Fibroblast of villous mesenchyme (primary cell): ENCODE measurements around the gene SLC16A12. TPM values are rescaled to one million over a fixed set of nuclear protein-coding genes. Genes with fewer than 3 reads are reported as not detected.
"Not testable (repeated sequence)": the region's sequence is repeated elsewhere in the genome, so short reads cannot be mapped to it uniquely, and the experiment has no call there.

Experiments
- DNase-seq: peaks from one replicate; pipeline ENCODE4 v3.0.0-alpha.2; 2010; ENCODE audit warnings: low read depth
- H3K4me3 ChIP-seq: 2 replicates; pipeline ENCODE4 v1.5.1; 2011; ENCODE audit warnings: low read depth, mild to moderate bottlenecking, low read length
- CTCF ChIP-seq: IDR thresholded peaks from 2 replicates; pipeline ENCODE4 v1.5.1; 2012; ENCODE audit warnings: low read depth, mild to moderate bottlenecking, low read length; ENCODE audit not compliant: insufficient read depth
- total RNA-seq: library from RNA; depleted of rRNA; stranded (reverse); fragments of >200 nt; gene quantifications from 2 replicates; pipeline ENCODE4 v1.2.3, GENCODE V29; 2012

Gene SLC16A12
- total RNA-seq, 1 donor, result under 0.01 TPM

- TF ChIP-seq CTCF, result no peak
- peak overlapping the region; percentile 68 for H3K4me3 ChIP-seq
- peak; percentile 100 for DNase-seq
These were observed 142.4 kb downstream of the SLC16A12 start for GRCh38 chr10:89392974-89393373.

GRCh38 chr10:89391907-89392756 lies 143.3 kb downstream of the SLC16A12 start, which contains the start of gene IFIT1:
Gene IFIT1, plus strand, starts transcription at chr10:89392623. Its CDS starts 90 bp downstream, at chr10:89392713.
- peak within 1 kb of the TSS; percentile 68 for H3K4me3 ChIP-seq
- DNase-seq, result peak; percentile 97
- TF ChIP-seq CTCF, result no peak

- not testable (repeated sequence) for DNase-seq, H3K4me3 ChIP-seq
These were observed 144.2 kb downstream of the SLC16A12 start for GRCh38 chr10:89391226-89391576.

- H3K4me3 ChIP-seq, result no peak overlapping the region
- DNase-seq, result no peak
- TF ChIP-seq CTCF, result no peak
These were observed 144.7 kb downstream of the SLC16A12 start for GRCh38 chr10:89390476-89391225.

- peak; percentile 45 for TF ChIP-seq CTCF
- DNase-seq, result peak; percentile 42
- H3K4me3 ChIP-seq, result no peak overlapping the region
These were observed 146.1 kb downstream of the SLC16A12 start for GRCh38 chr10:89389254-89389653.

- TF ChIP-seq CTCF, result no peak
- H3K4me3 ChIP-seq, result no peak overlapping the region
- no peak for DNase-seq
These were observed 146.6 kb downstream of the SLC16A12 start for GRCh38 chr10:89388806-89389205.

- no peak for DNase-seq
- H3K4me3 ChIP-seq, result no peak overlapping the region
- no peak for TF ChIP-seq CTCF
These were observed 150.7 kb downstream of the SLC16A12 start for GRCh38 chr10:89384474-89385340.
